Colonic mucosa (tissue), 4 donors: ENCODE measurements around the gene MIPEP. TPM values are rescaled to one million over a fixed set of nuclear protein-coding genes. Genes with fewer than 3 reads are reported as not detected.

Experiments used
- DNase-seq: peaks from one replicate; pipeline ENCODE4 v3.0.0-alpha.2; 2020
- H3K27ac ChIP-seq: fragments of 200-600 bp; one replicate; pipeline ENCODE4 v1.8.0; 2021
- H3K27me3 ChIP-seq: fragments of 200-600 bp; one replicate; pipeline ENCODE4 v1.8.0; 2021
- H3K36me3 ChIP-seq: fragments of 200-600 bp; one replicate; pipeline ENCODE4 v1.8.0; 2021
- H3K4me1 ChIP-seq: fragments of 200-600 bp; one replicate; pipeline ENCODE4 v1.8.0; 2021; ENCODE audit warnings: mild to moderate bottlenecking
- H3K4me3 ChIP-seq: fragments of 200-600 bp; one replicate; pipeline ENCODE4 v1.8.0; 2021
- H3K9ac ChIP-seq, 2 donors: one replicate each; pipeline ENCODE4 v1.7.0; 2013; ENCODE audit warnings: control low read depth in 2 of 2, low read depth in 2 of 2, low read length in 2 of 2
- H3K9me3 ChIP-seq: fragments of 200-600 bp; one replicate; pipeline ENCODE4 v1.8.0; 2021
- intact Hi-C: fragments of 100-400 bp; cut with DNase I; formaldehyde crosslinking; loops from one replicate; pipeline ENCODE4 v1.14.1; 2022
- total RNA-seq, 2 donors: library from RNA; stranded (reverse); fragmentation: NEBNext Ultra II Directional in 1 of 2; extraction: Animal tissue kit (Norgen Biotek cat#: 25700) in 1 of 2; gene quantifications; one replicate each; pipeline ENCODE4 v1.2.1, GENCODE V29; 2021
- TF ChIP-seq, protein P1 (sequence below): fragments of 200-600 bp; IDR thresholded peaks from one replicate; pipeline ENCODE4 v1.8.0; 2022; ENCODE audit warnings: antibody characterized with exemption, mild to moderate bottlenecking
- donor health status: healthy.
- donor health status: DM: no; HTN: no; CAD: no.
- donor health status: DM: no; HTN: no; CAD: no.

Gene MIPEP
- 10 to 100 TPM; 25.9 to 33.0 TPM for total RNA-seq

GRCh38 chr13:23888658-23889614, at the start of gene MIPEP:
MIPEP (minus strand) TSS chr13:23889400; CDS start chr13:23889320, 80 bp downstream.
- Histone ChIP-seq H3K27me3 (no peaks in the 10 kb centered on the region), H3K4me1 (no peaks in the 10 kb centered on the region), H3K9me3 (no peaks in the 10 kb centered on the region), H3K4me3 (peak within 1 kb of the TSS; percentile 97), H3K27ac (peak within 1 kb of the TSS; percentile 91), H3K9ac (peak within 1 kb of the TSS; percentile 79 to 88), H3K36me3 (no peaks in the 10 kb centered on the region)
- DNase-seq: peak; percentile 95
- TF ChIP-seq, protein P1, sequence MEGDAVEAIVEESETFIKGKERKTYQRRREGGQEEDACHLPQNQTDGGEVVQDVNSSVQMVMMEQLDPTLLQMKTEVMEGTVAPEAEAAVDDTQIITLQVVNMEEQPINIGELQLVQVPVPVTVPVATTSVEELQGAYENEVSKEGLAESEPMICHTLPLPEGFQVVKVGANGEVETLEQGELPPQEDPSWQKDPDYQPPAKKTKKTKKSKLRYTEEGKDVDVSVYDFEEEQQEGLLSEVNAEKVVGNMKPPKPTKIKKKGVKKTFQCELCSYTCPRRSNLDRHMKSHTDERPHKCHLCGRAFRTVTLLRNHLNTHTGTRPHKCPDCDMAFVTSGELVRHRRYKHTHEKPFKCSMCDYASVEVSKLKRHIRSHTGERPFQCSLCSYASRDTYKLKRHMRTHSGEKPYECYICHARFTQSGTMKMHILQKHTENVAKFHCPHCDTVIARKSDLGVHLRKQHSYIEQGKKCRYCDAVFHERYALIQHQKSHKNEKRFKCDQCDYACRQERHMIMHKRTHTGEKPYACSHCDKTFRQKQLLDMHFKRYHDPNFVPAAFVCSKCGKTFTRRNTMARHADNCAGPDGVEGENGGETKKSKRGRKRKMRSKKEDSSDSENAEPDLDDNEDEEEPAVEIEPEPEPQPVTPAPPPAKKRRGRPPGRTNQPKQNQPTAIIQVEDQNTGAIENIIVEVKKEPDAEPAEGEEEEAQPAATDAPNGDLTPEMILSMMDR: peak; percentile 52
- intact Hi-C loops: no loop called here

DNA sequence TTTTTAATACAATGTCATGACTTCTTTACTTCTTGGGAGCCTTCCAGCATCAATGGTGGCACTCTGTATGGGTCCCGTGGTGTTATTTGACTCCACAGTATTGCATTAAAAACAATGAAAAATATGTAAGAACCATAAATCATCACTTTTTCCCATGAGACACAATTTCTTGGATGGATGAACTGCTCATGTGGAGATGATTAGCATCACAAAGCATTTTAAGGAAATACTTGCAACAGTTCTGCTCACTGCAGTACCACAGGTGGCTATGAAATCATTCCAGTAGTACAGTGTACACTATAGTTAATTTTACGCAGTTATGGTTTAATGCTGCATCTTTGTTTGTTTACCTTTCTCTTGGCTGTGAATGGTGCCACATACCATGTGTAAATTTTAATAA, 45.3 kb upstream of the MIPEP start:
- H3K4me1 ChIP-seq: no peaks in the 10 kb centered on the region
- intact Hi-C loops: no loop called here
- no peaks in the 10 kb centered on the region for H3K36me3 ChIP-seq
- H3K4me3 ChIP-seq: no peak overlapping the region
- no peak overlapping the region for H3K27ac ChIP-seq
- TF ChIP-seq, protein P1: no peak
- no peak for DNase-seq
- no peaks in the 10 kb centered on the region for H3K9me3 ChIP-seq
- H3K9ac ChIP-seq: no peak overlapping the region
- no peaks in the 10 kb centered on the region for H3K27me3 ChIP-seq

GRCh38 chr13:23928985-23929384, 39.8 kb upstream of the MIPEP start:
- no peaks in the 10 kb centered on the region for H3K4me1 ChIP-seq
- no peak overlapping the region for H3K4me3 ChIP-seq
- no peaks in the 10 kb centered on the region for H3K27me3 ChIP-seq
- TF ChIP-seq, protein P1: no peak
- intact Hi-C loops: no loop called here
- no peaks in the 10 kb centered on the region for H3K36me3 ChIP-seq
- H3K9ac ChIP-seq: no peak overlapping the region
- no peak overlapping the region for H3K27ac ChIP-seq
- no peak for DNase-seq
- H3K9me3 ChIP-seq: no peaks in the 10 kb centered on the region

DNA sequence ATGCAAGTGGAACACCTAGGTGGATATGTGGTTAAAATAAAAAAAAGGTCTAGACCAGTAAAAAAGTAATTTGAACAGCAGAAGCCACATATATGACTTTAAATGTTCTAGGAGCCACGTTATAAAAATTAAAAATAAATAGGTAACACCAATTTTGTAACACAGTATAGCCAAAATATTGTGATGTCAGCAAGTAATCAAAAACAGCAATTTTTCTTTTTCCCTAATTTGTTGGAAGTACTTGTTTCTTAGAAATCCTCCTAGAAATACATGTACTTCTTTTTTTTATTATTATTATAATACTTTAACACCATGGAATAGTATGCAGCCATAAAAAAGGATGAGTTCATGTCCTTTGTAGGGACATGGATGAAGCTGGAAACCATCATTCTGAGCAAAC, 33.8 kb upstream of the MIPEP start:
- no peak overlapping the region for H3K27ac ChIP-seq
- intact Hi-C loops: no loop called here
- no peaks in the 10 kb centered on the region for H3K4me1 ChIP-seq
- H3K4me3 ChIP-seq: no peak overlapping the region
- H3K9me3 ChIP-seq: no peaks in the 10 kb centered on the region
- no peaks in the 10 kb centered on the region for H3K27me3 ChIP-seq
- TF ChIP-seq, protein P1: no peak
- no peak overlapping the region for H3K9ac ChIP-seq
- no peaks in the 10 kb centered on the region for H3K36me3 ChIP-seq
- no peak for DNase-seq

DNA sequence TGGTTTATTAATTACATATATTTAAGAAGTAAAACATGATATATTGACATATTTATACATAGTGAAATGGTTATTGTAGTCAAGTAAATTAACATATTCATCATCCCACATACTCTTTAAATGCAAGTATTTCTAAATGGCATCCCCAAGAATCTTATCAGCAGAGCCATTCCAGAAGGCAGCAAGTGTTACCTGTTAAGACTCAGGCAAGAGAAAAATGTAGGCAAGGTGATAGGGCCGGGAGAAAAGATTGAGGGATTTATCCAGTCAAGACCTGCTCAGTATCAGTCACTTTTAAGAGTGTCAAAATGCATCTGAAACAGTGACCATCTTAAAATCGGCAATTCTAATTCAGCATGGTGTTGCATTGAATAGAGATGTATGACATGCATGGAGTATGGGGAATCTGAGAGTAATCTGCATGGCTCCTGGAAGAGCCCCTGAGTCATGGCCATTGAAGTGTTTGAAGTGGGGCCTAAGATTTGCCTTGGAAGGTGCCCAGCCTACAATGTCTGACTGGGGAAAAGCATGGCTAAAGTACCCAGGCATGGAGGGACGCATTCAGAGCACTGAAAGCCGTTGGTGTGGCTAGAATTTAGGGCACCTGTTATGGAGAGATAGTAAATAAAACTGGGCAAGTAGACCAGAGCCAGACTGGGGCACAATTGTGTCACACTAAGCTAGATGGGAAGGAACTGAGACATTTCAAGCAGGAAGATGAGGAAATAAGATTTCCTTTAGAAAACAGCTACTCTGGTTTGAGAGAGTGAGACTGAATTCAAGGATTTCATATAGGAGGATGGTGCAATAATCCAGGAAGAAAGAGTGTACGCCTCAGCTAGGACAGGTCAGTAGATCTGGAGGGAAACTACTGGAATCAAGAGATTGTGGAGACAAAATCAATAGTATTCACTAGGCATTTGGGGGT, 33.1 kb upstream of the MIPEP start:
- intact Hi-C loops: no loop called here
- no peak for DNase-seq
- H3K9ac ChIP-seq: no peak overlapping the region
- no peak overlapping the region for H3K4me3 ChIP-seq
- H3K36me3 ChIP-seq: no peaks in the 10 kb centered on the region
- no peak overlapping the region for H3K27ac ChIP-seq
- TF ChIP-seq, protein P1: no peak
- H3K9me3 ChIP-seq: no peaks in the 10 kb centered on the region
- H3K4me1 ChIP-seq: no peaks in the 10 kb centered on the region
- no peaks in the 10 kb centered on the region for H3K27me3 ChIP-seq
